HepG2 (cell line): ENCODE results near the gene STC2. TPM values are rescaled to one million over a fixed set of nuclear protein-coding genes. Genes with fewer than 3 reads are reported as not detected.
A peak's percentile ranks its signal among the peaks of the same experiment; 100 is the strongest.

Experiments
- ATAC-seq: fragments of 200-7000 bp; cut with Tn5 transposase; 3 replicates; pipeline ENCODE4 v1.9.1; 2020; ENCODE audit warnings: mild to moderate bottlenecking, moderate library complexity
- BruUV-seq: library from RNA; stranded (reverse); fragments of 400-500 nt; replicated peaks from 2 replicates; lab custom pipeline; 2021; lab: Mats Ljungman, UMichigan
- CTCF ChIA-PET: fragments of 300-600 bp; formaldehyde crosslinking; extraction: SDS; loops from one replicate; lab custom pipeline; 2021; ENCODE audit warnings: low total read pairs, inconsistent platforms, low intra/inter-chr PET ratio; lab: Yijun Ruan, JAX
- POLR2A ChIA-PET: fragments of 350-600 bp; sonication (Branson Sonifier 250); formaldehyde crosslinking; loops from one replicate; lab custom pipeline; 2020; ENCODE audit warnings: antibody characterized with exemption, inconsistent platforms; lab: Yijun Ruan, JAX
- DNase-seq: peaks from one replicate; pipeline ENCODE4 v3.0.0-alpha.2; 2015; ENCODE audit warnings: low spot score
- FAIRE-seq: peaks from 3 replicates; lab custom pipeline; 2011; peaks lifted over from hg19 to GRCh38; lab: Jason Lieb, UNC
- H2AFZ ChIP-seq: one replicate; pipeline ENCODE4 v1.6.1; 2011; ENCODE audit warnings: low read length, inconsistent platforms
- H3K27ac ChIP-seq: fragments of 300-600 bp; 3 replicates; pipeline ENCODE4 v1.8.0; 2011; ENCODE audit warnings: mixed run types, mild to moderate bottlenecking, mixed read lengths, low read length, inconsistent platforms; ENCODE audit not compliant: insufficient read depth; ENCODE audit errors: extremely low read length
- H3K27me3 ChIP-seq, 2 experiments: fragments of 200-600 bp in 1 of 2; 2 replicates in 1 of 2; 3 replicates in 1 of 2; pipeline versions ENCODE4 v1.6.0 to v1.8.0; 2011; ENCODE audit warnings: low read length in 2 of 2, mild to moderate bottlenecking in 2 of 2, moderate library complexity in 2 of 2, inconsistent platforms in 1 of 2; ENCODE audit not compliant: insufficient read depth in 2 of 2, control insufficient read depth in 1 of 2
- H3K36me3 ChIP-seq, 2 experiments: fragments of 200-600 bp in 1 of 2; replicated peaks in 1 of 2; 2 replicates in 1 of 2; 3 replicates in 1 of 2; pipeline versions ENCODE4 v1.5.1 to v1.8.0; 2011; ENCODE audit warnings: low read length in 2 of 2, inconsistent platforms in 1 of 2; ENCODE audit not compliant: insufficient read depth in 2 of 2, control insufficient read depth in 1 of 2
- H3K4me1 ChIP-seq: 2 replicates; pipeline ENCODE4 v1.5.1; 2012; ENCODE audit warnings: low read length, inconsistent platforms; ENCODE audit not compliant: insufficient read depth
- H3K4me2 ChIP-seq: 2 replicates; pipeline ENCODE4 v1.6.0; 2011; ENCODE audit warnings: low read depth, low read length, inconsistent platforms
- H3K4me3 ChIP-seq, 3 experiments: fragments of 200-600 bp in 1 of 3; sonication (generic), shearing (Covaris generic) in 1 of 3; replicated peaks in 1 of 3; 2 replicates each; pipeline ENCODE4 v1.5.1; 2011 to 2016; ENCODE audit warnings: low read length in 3 of 3, inconsistent platforms in 2 of 3, low read depth in 2 of 3, mild to moderate bottlenecking in 2 of 3, control low read depth in 1 of 3, mixed read lengths in 1 of 3; ENCODE audit not compliant: insufficient read depth in 1 of 3
- H3K79me2 ChIP-seq: one replicate; pipeline ENCODE4 v1.6.1; 2011; ENCODE audit warnings: low read length, inconsistent platforms; ENCODE audit not compliant: insufficient read depth
- H3K9ac ChIP-seq: 2 replicates; pipeline ENCODE4 v1.6.0; 2011; ENCODE audit warnings: mild to moderate bottlenecking, low read depth, low read length, inconsistent platforms; ENCODE audit not compliant: insufficient read depth
- H3K9me3 ChIP-seq: 2 replicates; pipeline ENCODE4 v1.5.1; 2012; ENCODE audit warnings: mild to moderate bottlenecking, low read length
- H4K20me1 ChIP-seq: 2 replicates; pipeline ENCODE4 v1.6.0; 2011; ENCODE audit warnings: inconsistent platforms, mild to moderate bottlenecking, low read length, moderate library complexity; ENCODE audit not compliant: insufficient read depth
- AGO2 ChIP-seq: fragments of 200-400 bp; formaldehyde crosslinking; optimal IDR thresholded peaks from 2 replicates; pipeline ENCODE3; 2017; ENCODE audit warnings: mild to moderate bottlenecking, low read depth, low read length, moderate library complexity
- BCL3 ChIP-seq: sonication (generic); formaldehyde crosslinking; IDR thresholded peaks from 2 replicates; pipeline ENCODE4 v1.5.1; 2020; ENCODE audit warnings: mild to moderate bottlenecking, missing genetic modification reagents, moderate library complexity
- EP300 ChIP-seq, 3 experiments: sonication (generic) in 1 of 3; formaldehyde crosslinking in 1 of 3; IDR thresholded peaks; 2 replicates each; pipeline versions ENCODE4 v1.5.1 to v1.6.1; 2011 to 2020; ENCODE audit warnings: low read depth in 2 of 3, low read length in 2 of 3, borderline replicate concordance in 1 of 3, improper control_type of control experiment in 1 of 3, mild to moderate bottlenecking in 1 of 3, missing genetic modification reagents in 1 of 3, moderate library complexity in 1 of 3
- FIP1L1 ChIP-seq: fragments of 200-400 bp; formaldehyde crosslinking; IDR thresholded peaks from 2 replicates; pipeline ENCODE4 v1.6.1; 2018; ENCODE audit warnings: low read depth, mild to moderate bottlenecking, low read length, moderate library complexity, borderline replicate concordance; ENCODE audit not compliant: insufficient read depth
- HCFC1 ChIP-seq: fragments of 150-350 bp; IDR thresholded peaks from 2 replicates; pipeline ENCODE4 v1.6.1; 2014; ENCODE audit warnings: low read depth, low read length
- HOXA5 ChIP-seq: sonication (generic); formaldehyde crosslinking; IDR thresholded peaks from 2 replicates; pipeline ENCODE4 v1.4.0; 2020; ENCODE audit warnings: missing genetic modification reagents
- ISL2 ChIP-seq: sonication (generic); formaldehyde crosslinking; IDR thresholded peaks from 2 replicates; pipeline ENCODE4 v1.5.0; 2020; ENCODE audit warnings: missing genetic modification reagents
- KDM2A ChIP-seq: sonication (generic); formaldehyde crosslinking; IDR thresholded peaks from 2 replicates; pipeline ENCODE4 v1.4.0; 2020; ENCODE audit warnings: low read depth, missing genetic modification reagents, borderline replicate concordance
- LRRFIP1 ChIP-seq: sonication (generic); formaldehyde crosslinking; conservative IDR thresholded peaks from 2 replicates; pipeline ENCODE4 v1.4.0; 2020; ENCODE audit warnings: missing genetic modification reagents
- MEIS2 ChIP-seq: sonication (generic); formaldehyde crosslinking; IDR thresholded peaks from 2 replicates; pipeline ENCODE4 v1.9.0; 2021; ENCODE audit warnings: mild to moderate bottlenecking, missing genetic modification reagents
- PAF1 ChIP-seq: IDR thresholded peaks from 2 replicates; pipeline ENCODE4 v1.6.1; 2016; ENCODE audit warnings: missing genetic modification reagents, missing compliant biosample characterization
- POLR2G ChIP-seq: fragments of 200-400 bp; formaldehyde crosslinking; IDR thresholded peaks from 2 replicates; pipeline ENCODE4 v1.6.1; 2018; ENCODE audit warnings: mild to moderate bottlenecking, low read depth, low read length, moderate library complexity
- RBM22 ChIP-seq: fragments of 200-400 bp; formaldehyde crosslinking; optimal IDR thresholded peaks from 2 replicates; pipeline ENCODE3; 2017; ENCODE audit warnings: mild to moderate bottlenecking, low read length, moderate library complexity
- SOX13 ChIP-seq, 3 experiments: fragments of 450-650 bp in 1 of 3; sonication (generic) in 1 of 3; formaldehyde crosslinking in 1 of 3; IDR thresholded peaks in 2 of 3; conservative IDR thresholded peaks in 1 of 3; 2 replicates each; pipeline versions ENCODE4 v1.5.0 to v1.6.1; 2016 to 2020; ENCODE audit warnings: antibody characterized with exemption in 1 of 3, mild to moderate bottlenecking in 1 of 3, missing compliant biosample characterization in 1 of 3, missing genetic modification reagents in 1 of 3, moderate library complexity in 1 of 3
- TEAD3 ChIP-seq: optimal IDR thresholded peaks from 2 replicates; pipeline ENCODE3; 2016; ENCODE audit warnings: borderline replicate concordance
- TGIF2 ChIP-seq: IDR thresholded peaks from 2 replicates; pipeline ENCODE4 v1.6.1; 2016; ENCODE audit warnings: control low read depth, missing compliant biosample characterization
- ZFX ChIP-seq: sonication (generic); formaldehyde crosslinking; IDR thresholded peaks from 2 replicates; pipeline ENCODE4 v1.4.0; 2020; ENCODE audit warnings: mild to moderate bottlenecking, low read depth, missing genetic modification reagents, moderate library complexity
- ZNF20 ChIP-seq: sonication (generic); formaldehyde crosslinking; IDR thresholded peaks from 2 replicates; pipeline ENCODE4 v1.4.0; 2020; ENCODE audit warnings: mild to moderate bottlenecking, moderate library complexity, missing genetic modification reagents
- ZZZ3 ChIP-seq: sonication (generic); formaldehyde crosslinking; IDR thresholded peaks from 2 replicates; pipeline ENCODE4 v1.4.0; 2020; ENCODE audit warnings: missing genetic modification reagents, mild to moderate bottlenecking, borderline replicate concordance
- WGBS: methylation state at CpG from one replicate; pipeline ENCODE4 v1.1.6; 2017; ENCODE audit warnings: low lambda C conversion rate; 5-methylcytosine and 5-hydroxymethylcytosine counted together
- in situ Hi-C: cut with HindIII; loops from 2 replicates; pipeline ENCODE4 v1.10.0; 2017; ENCODE audit warnings: low pct_unique_long_range_greater_than_20kb; ENCODE audit not compliant: extremely low pct_ligation_motif_present
- intact Hi-C: fragments of 100-400 bp; cut with micrococcal nuclease; formaldehyde crosslinking; loops from one replicate; pipeline ENCODE4 v1.10.0; 2022; ENCODE audit not compliant: unreplicated experiment
- polyA plus RNA-seq, 8 experiments: library from polyadenylated mRNA; depleted of rRNA in 3 of 8; stranded (reverse) in 7 of 8; unstranded in 1 of 8; fragments of >200 nt; fragmentation: Illumina TruSeq in 4 of 8; extraction: Trizol in 4 of 8; gene quantifications; 2 replicates each; pipeline versions ENCODE4 v1.2.1 to v1.2.3, GENCODE V29; 2011 to 2016; ENCODE audit warnings: low read depth in 4 of 8, missing spikeins in 1 of 8, mixed read lengths in 1 of 8; ENCODE audit not compliant: insufficient read depth in 1 of 8
- total RNA-seq, 5 experiments: library from RNA; depleted of rRNA; stranded (reverse); fragments of >200 nt; fragmentation: Illumina TruSeq; extraction: Trizol; gene quantifications; 2 replicates each; pipeline ENCODE4 v1.2.3, GENCODE V29; 2016; ENCODE audit warnings: low read depth in 1 of 5

The STC2 gene
- total and polyA plus RNA-seq, 2 of the 13 experiments (the other 11 are each of a cell fraction or from before 2014, with no cell fraction given) = 27.1 to 69.2 TPM

- Histone ChIP-seq H3K9ac (no peak overlapping the region), H3K79me2 (no peaks in the 10 kb centered on the region), H4K20me1 (peaks cover 6% of the 10 kb centered on the region), H2AFZ (no peak overlapping the region), H3K36me3 (peaks cover 18 to 33% of the 10 kb centered on the region in 2 experiments), H3K4me2 (no peak overlapping the region), H3K9me3 (no peaks in the 10 kb centered on the region), H3K27ac (no peak overlapping the region), H3K4me1 (peaks cover 46% of the 10 kb centered on the region), H3K27me3 (no peaks in the 10 kb centered on the region), H3K4me3 (no peak overlapping the region)
- FAIRE-seq = no peak
- no peak for DNase-seq
- ATAC-seq = peak; percentile 28; the same call in 2 of the 3 replicates
- intact Hi-C loops = loop anchor here (2.0 kb wide), 1 partner anchor 16 kb away; no protein-coding TSS in a partner anchor
- ChIA-PET POLR2A (interaction anchor here (1.7 to 6.6 kb wide), 3 partner anchors 14 to 16 kb away, joined by 5 to 86 read pairs (median 7); partner anchors contain the start of gene STC2), CTCF (no interaction called here)
- in situ Hi-C loops = no loop called here
- BruUV-seq = no TSS peak
- 94% methylated on average over 12 of the region's 12 CpGs for WGBS
- TF ChIP-seq LRRFIP1 (CRISPR knock-in tag) (no peak), ZFX (no peak), BCL3 (CRISPR knock-in tag) (no peak), HCFC1 (no peak), SOX13 (IDR thresholded peaks at IDR 0.05) (no peak), SOX13 (CRISPR knock-in tag; conservative IDR thresholded peaks at IDR 0.05 in 1 of 2, IDR thresholded peaks at IDR 0.05 in 1 of 2) (no peak), HOXA5 (CRISPR knock-in tag) (no peak), ISL2 (CRISPR knock-in tag) (no peak), ZNF20 (CRISPR knock-in tag) (no peak), TEAD3 (CRISPR knock-in tag) (no peak), RBM22 (peak; percentile 93), TGIF2 (CRISPR knock-in tag) (no peak), FIP1L1 (0 out of 2 replicates have a peak, but pooled peaks have one; percentile 91), POLR2G (peak; percentile 81), KDM2A (CRISPR knock-in tag) (peak; percentile 60; the same call in 1 of the 2 replicates), EP300 (IDR thresholded peaks at IDR 0.05; ENCODE audit: low read depth in 2 of 2, low read length in 2 of 2) (no peak), EP300 (CRISPR knock-in tag; IDR thresholded peaks at IDR 0.05; ENCODE audit: borderline replicate concordance) (no peak), MEIS2 (CRISPR knock-in tag) (no peak), PAF1 (CRISPR knock-in tag) (peak; percentile 95), AGO2 (peak; percentile 29), ZZZ3 (no peak)
Observed at GRCh38 chr5:173314166-173314952, 13.9 kb downstream of the STC2 start.
